H1 (cell line): ENCODE measurements around the gene AMOT. TPM values are rescaled to one million over a fixed set of nuclear protein-coding genes. Genes with fewer than 3 reads are reported as not detected.

ENCODE experiments used
- CTCF ChIA-PET: fragments of 300-600 bp; sonication (Branson Sonifier 250); formaldehyde crosslinking; loops from one replicate; lab custom pipeline; 2021; ENCODE audit not compliant: partially characterized antibody; lab: Charles Lee
- POLR2A ChIA-PET: fragments of 300-600 bp; sonication (Branson Sonifier 250); formaldehyde crosslinking; loops from one replicate; lab custom pipeline; 2021; ENCODE audit warnings: inconsistent platforms; ENCODE audit not compliant: partially characterized antibody; lab: Charles Lee
- DNase-seq, 2 experiments: peaks; one replicate each; pipeline versions ENCODE4 v3.0.0 to v3.0.0-alpha.2; 2010 to 2022; ENCODE audit warnings: low spot score in 2 of 2, low read depth in 1 of 2, mixed read lengths in 1 of 2
- FAIRE-seq: peaks from 2 replicates; lab custom pipeline; 2011; peaks lifted over from hg19 to GRCh38; lab: Jason Lieb, UNC
- H2AFZ ChIP-seq: 2 replicates; pipeline ENCODE4 v1.8.1; 2012; ENCODE audit warnings: low read length, inconsistent platforms
- H2AK5ac ChIP-seq: 2 replicates; pipeline ENCODE4 v1.6.1; 2013; ENCODE audit warnings: low read depth, low read length
- H2BK120ac ChIP-seq: replicated peaks from 2 replicates; pipeline ENCODE3; 2013; ENCODE audit warnings: low read depth, low read length, inconsistent platforms
- H2BK12ac ChIP-seq: 2 replicates; pipeline ENCODE4 v1.6.1; 2013; ENCODE audit warnings: low read depth, low read length
- H2BK15ac ChIP-seq: 2 replicates; pipeline ENCODE4 v1.6.1; 2013; ENCODE audit warnings: low read length
- H2BK20ac ChIP-seq: 2 replicates; pipeline ENCODE4 v1.6.1; 2013; ENCODE audit warnings: low read length
- H2BK5ac ChIP-seq: 2 replicates; pipeline ENCODE4 v1.6.1; 2013; ENCODE audit warnings: low read depth, low read length
- H3K14ac ChIP-seq: 2 replicates; pipeline ENCODE4 v1.6.1; 2013; ENCODE audit warnings: inconsistent platforms; ENCODE audit not compliant: insufficient read length
- H3K18ac ChIP-seq: 2 replicates; pipeline ENCODE4 v1.6.1; 2013; ENCODE audit warnings: low read length; ENCODE audit errors: extremely low read depth
- H3K23ac ChIP-seq: 2 replicates; pipeline ENCODE4 v1.6.1; 2013; ENCODE audit warnings: inconsistent platforms; ENCODE audit not compliant: insufficient read length
- H3K23me2 ChIP-seq: 2 replicates; pipeline ENCODE4 v1.6.1; 2013; ENCODE audit warnings: low read depth, low read length
- H3K27ac ChIP-seq: 2 replicates; pipeline ENCODE4 v1.6.1; 2011; ENCODE audit warnings: low read depth, low read length, inconsistent platforms
- H3K27me3 ChIP-seq, 4 experiments: replicated peaks in 1 of 4; 1 replicate in 1 of 4; 2 replicates in 3 of 4; pipeline versions ENCODE4 v1.6.1 to v1.8.1; 2011 to 2013; ENCODE audit warnings: low read length in 3 of 4, mild to moderate bottlenecking in 3 of 4, inconsistent platforms in 2 of 4, mixed read lengths in 2 of 4, moderate library complexity in 1 of 4; ENCODE audit not compliant: control insufficient read depth in 3 of 4, insufficient read depth in 3 of 4; ENCODE audit errors: extremely low read depth in 1 of 4
- H3K36me3 ChIP-seq, 4 experiments: 2 replicates each; pipeline versions ENCODE4 v1.6.1 to v1.8.1; 2011 to 2013; ENCODE audit warnings: mild to moderate bottlenecking in 4 of 4, low read length in 3 of 4, moderate library complexity in 2 of 4, control low read depth in 1 of 4, inconsistent platforms in 1 of 4; ENCODE audit not compliant: insufficient read depth in 4 of 4, control insufficient read depth in 2 of 4
- H3K4ac ChIP-seq: replicated peaks from 2 replicates; pipeline ENCODE3; 2013; ENCODE audit warnings: low read length, low read depth, mixed read lengths, inconsistent platforms; ENCODE audit not compliant: insufficient read length
- H3K4me1 ChIP-seq, 4 experiments: replicated peaks in 1 of 4; 1 replicate in 1 of 4; 2 replicates in 3 of 4; pipeline versions ENCODE4 v1.6.1 to v1.8.1; 2011 to 2013; ENCODE audit warnings: low read length in 3 of 4, inconsistent platforms in 2 of 4, mixed read lengths in 1 of 4; ENCODE audit not compliant: insufficient read depth in 4 of 4, control insufficient read depth in 3 of 4
- H3K4me2 ChIP-seq, 2 experiments: 2 replicates each; pipeline versions ENCODE4 v1.6.1 to v1.8.1; 2011 to 2013; ENCODE audit warnings: low read depth in 2 of 2, low read length in 2 of 2, control low read depth in 1 of 2, inconsistent platforms in 1 of 2, mild to moderate bottlenecking in 1 of 2; ENCODE audit not compliant: insufficient read depth in 1 of 2
- H3K4me3 ChIP-seq, 4 experiments: fragments of 200-600, 300-600 bp in 1 of 4; sonication (generic), shearing (Covaris generic), sonication (Bioruptor Twin) in 1 of 4; 2 replicates each; pipeline versions ENCODE4 v1.5.1 to v1.8.1; 2011 to 2016; ENCODE audit warnings: low read length in 4 of 4, low read depth in 3 of 4, control low read depth in 2 of 4, inconsistent platforms in 2 of 4, mild to moderate bottlenecking in 2 of 4, mixed read lengths in 1 of 4, moderate library complexity in 1 of 4; ENCODE audit not compliant: insufficient read depth in 2 of 4; ENCODE audit errors: extremely low read depth in 1 of 4
- H3K56ac ChIP-seq: replicated peaks from 2 replicates; pipeline ENCODE3; 2013; ENCODE audit warnings: low read depth, mild to moderate bottlenecking, mixed read lengths, low read length, inconsistent platforms; ENCODE audit not compliant: insufficient read length
- H3K79me1 ChIP-seq: 2 replicates; pipeline ENCODE4 v1.6.1; 2013; ENCODE audit warnings: low read depth, low read length, control low read depth
- H3K79me2 ChIP-seq, 2 experiments: 2 replicates each; pipeline versions ENCODE4 v1.6.1 to v1.8.1; 2012 to 2013; ENCODE audit warnings: low read length in 2 of 2, mild to moderate bottlenecking in 2 of 2, inconsistent platforms in 1 of 2; ENCODE audit not compliant: insufficient read depth in 2 of 2, control insufficient read depth in 1 of 2
- H3K9ac ChIP-seq, 4 experiments: replicated peaks in 1 of 4; 1 replicate in 1 of 4; 2 replicates in 3 of 4; pipeline versions ENCODE4 v1.6.1 to v1.8.1; 2011 to 2013; ENCODE audit warnings: low read depth in 3 of 4, low read length in 3 of 4, control low read depth in 2 of 4, mild to moderate bottlenecking in 2 of 4, moderate library complexity in 2 of 4, inconsistent platforms in 1 of 4; ENCODE audit errors: extremely low read depth in 1 of 4
- H3K9me3 ChIP-seq, 2 experiments: 2 replicates each; pipeline versions ENCODE4 v1.6.1 to v1.8.1; 2012 to 2013; ENCODE audit warnings: mild to moderate bottlenecking in 2 of 2, moderate library complexity in 2 of 2, control low read depth in 1 of 2, inconsistent platforms in 1 of 2, low read depth in 1 of 2, low read length in 1 of 2, mixed read lengths in 1 of 2; ENCODE audit not compliant: insufficient read depth in 2 of 2
- H4K20me1 ChIP-seq, 2 experiments: replicated peaks in 1 of 2; 2 replicates each; pipeline versions ENCODE3 to v1.8.1; 2011 to 2013; ENCODE audit warnings: inconsistent platforms in 2 of 2, low read length in 2 of 2, mild to moderate bottlenecking in 1 of 2; ENCODE audit not compliant: insufficient read depth in 2 of 2, control insufficient read depth in 1 of 2
- H4K5ac ChIP-seq: 2 replicates; pipeline ENCODE4 v1.6.1; 2013; ENCODE audit warnings: low read length, low read depth, mixed read lengths, inconsistent platforms; ENCODE audit not compliant: insufficient read length
- H4K8ac ChIP-seq: 2 replicates; pipeline ENCODE4 v1.8.0; 2013; ENCODE audit warnings: mild to moderate bottlenecking, moderate library complexity, low read length, inconsistent platforms; ENCODE audit not compliant: insufficient read depth; ENCODE audit errors: extremely low read depth
- H4K91ac ChIP-seq: replicated peaks from 2 replicates; pipeline ENCODE3; 2013; ENCODE audit warnings: low read length, mixed read lengths, inconsistent platforms; ENCODE audit not compliant: insufficient read length
- POLR2A ChIP-seq, 2 experiments: IDR thresholded peaks; 1 replicate in 1 of 2; 2 replicates in 1 of 2; pipeline ENCODE4 v1.6.1; 2011; ENCODE audit warnings: low read depth in 2 of 2, low read length in 2 of 2, mild to moderate bottlenecking in 2 of 2; ENCODE audit errors: control extremely low read depth in 1 of 2
- WGBS, 2 experiments: shearing (Covaris generic) in 1 of 2; methylation state at CpG; one replicate each; pipeline versions ENCODE4 v1.1.6 to v1.1.7; 2013 to 2015; ENCODE audit warnings: low lambda C conversion rate in 2 of 2, mixed read lengths in 2 of 2, inconsistent platforms in 1 of 2, low coverage in 1 of 2, missing lambda C conversion rate in 1 of 2; ENCODE audit not compliant: insufficient replicate concordance in 2 of 2, insufficient coverage in 1 of 2, insufficient read length in 1 of 2; ENCODE audit errors: extremely low coverage in 1 of 2, missing lambda C conversion rate in 1 of 2; 5-methylcytosine and 5-hydroxymethylcytosine counted together
- polyA plus RNA-seq, 7 experiments: library from polyadenylated mRNA; depleted of rRNA in 3 of 7; stranded (reverse) in 5 of 7; unstranded in 2 of 7; fragments of >200 nt in 5 of 7; fragments of 200-250 nt in 2 of 7; gene quantifications; 1 replicate in 5 of 7; 2 replicates in 1 of 7; 4 replicates in 1 of 7; pipeline versions ENCODE4 v1.2.1 to v1.2.3, GENCODE V29; 2011 to 2013; ENCODE audit warnings: missing spikeins in 2 of 7, mixed read lengths in 2 of 7
- total RNA-seq: library from RNA; stranded (reverse); fragmentation: NEBNext Ultra II Directional; extraction: Animal tissue kit (Norgen Biotek cat#: 25700); gene quantifications from 2 replicates; pipeline ENCODE4 v1.2.1, GENCODE V29; 2021

AMOT gene
- total and polyA plus RNA-seq, 2 of the 8 experiments (the other 6 are each of a cell fraction or from before 2014, with no cell fraction given): 2.3 to 7.1 TPM

DNA sequence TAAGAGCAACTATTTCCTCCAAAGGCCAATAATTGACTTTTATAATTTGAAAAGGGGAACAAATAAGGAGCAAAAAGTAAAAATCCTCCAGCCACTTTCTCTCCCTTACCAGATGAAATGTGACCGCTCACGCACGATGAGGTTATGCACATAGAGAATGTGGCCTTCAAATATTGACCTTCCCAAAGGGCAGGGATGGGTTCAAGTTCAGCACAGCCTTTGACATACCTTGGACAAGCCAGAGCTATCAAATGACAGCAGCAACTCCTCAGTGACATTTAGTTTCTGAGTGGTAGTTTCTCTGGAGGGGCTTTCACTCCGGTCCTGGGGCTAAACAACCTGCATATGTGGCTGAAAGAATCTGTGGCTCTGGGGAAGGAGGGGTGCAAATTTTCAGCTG lies 50.7 kb downstream of the AMOT start:
- H3K4me3 ChIP-seq: no peak overlapping the region
- H2BK12ac ChIP-seq: no peak overlapping the region
- no peak for TF ChIP-seq POLR2A (IDR thresholded peaks at IDR 0.05; ENCODE audit: control extremely low read depth in 1 of 2, low read depth in 2 of 2, low read length in 2 of 2)
- FAIRE-seq (no peak), DNase-seq (no peak)
- no peak overlapping the region for H2BK15ac ChIP-seq
- ChIA-PET POLR2A (no interaction called here), CTCF (no interaction called here)
- no peaks in the 10 kb centered on the region for H3K36me3 ChIP-seq
- no peak overlapping the region for H3K27ac ChIP-seq
- H3K4me1 ChIP-seq: no peaks in the 10 kb centered on the region
- H4K8ac ChIP-seq: no peak overlapping the region
- no peak overlapping the region for H3K23ac ChIP-seq
- H3K56ac ChIP-seq: no peak overlapping the region
- H2BK120ac ChIP-seq: no peak overlapping the region
- no peak overlapping the region for H2BK5ac ChIP-seq
- H2AFZ ChIP-seq: no peak overlapping the region
- no peak overlapping the region for H4K5ac ChIP-seq
- no peaks in the 10 kb centered on the region for H3K79me2 ChIP-seq
- no peak overlapping the region for H4K91ac ChIP-seq
- no peak overlapping the region for H3K14ac ChIP-seq
- no peak overlapping the region for H2AK5ac ChIP-seq
- H3K79me1 ChIP-seq: no peaks in the 10 kb centered on the region
- H3K4ac ChIP-seq: no peak overlapping the region
- no peaks in the 10 kb centered on the region for H3K9me3 ChIP-seq
- H3K27me3 ChIP-seq: no peaks in the 10 kb centered on the region
- H3K4me2 ChIP-seq: no peak overlapping the region
- H3K18ac ChIP-seq: no peak overlapping the region
- H4K20me1 ChIP-seq: no peaks in the 10 kb centered on the region
- H2BK20ac ChIP-seq: no peak overlapping the region
- no peak overlapping the region for H3K9ac ChIP-seq
- WGBS, 2 experiments: 91% methylated on average over 4 of the region's 4 CpGs; no CpG with 5 or more reads in 1 of the 2 experiments
- no peaks in the 10 kb centered on the region for H3K23me2 ChIP-seq
